ENCODE results near the gene FKBP2. TPM values are rescaled to one million over a fixed set of nuclear protein-coding genes. Genes with fewer than 3 reads are reported as not detected.

The FKBP2 gene
- total RNA-seq, 1 experiment from 2014 or later, result 57.2 TPM

GRCh38 chr11:64284048-64284961 lies 43.4 kb downstream of the FKBP2 start, which contains the start of gene BAD (continued):
- TF ChIP-seq E2F1 (CRISPR knock-in tag; IDR thresholded peaks at IDR 0.05), result no peak
- TF ChIP-seq CDX4 (CRISPR knock-in tag; IDR thresholded peaks at IDR 0.05; ENCODE audit: borderline replicate concordance), result no peak

- Mint-ChIP-seq H3K4me3 (peak within 1 kb of the TSS; percentile 80), H3K36me3 (peaks cover 12% of the 10 kb centered on the region), H3K9me3 (no peaks in the 10 kb centered on the region), H3K27ac (no peak within 1 kb of the TSS; the same call in 1 of the 2 replicates), H3K27me3 (ENCODE audit: low read depth) (peaks cover 17% of the 10 kb centered on the region), H3K4me1 (peaks cover 8% of the 10 kb centered on the region)
- peak; percentile 78 for DNase-seq (ENCODE audit: low spot score)
- peak; percentile 15 for ATAC-seq
- POLR2A ChIA-PET, result interaction anchor here (0.9 to 2.3 kb wide), 4 partner anchors 14 to 56 kb away, joined by 3 to 7 read pairs (median 4); partner anchors contain the start of gene ESRRA
- CTCF ChIA-PET, result interaction anchor here (0.7 to 12.5 kb wide), 9 partner anchors 14 to 475 kb away, joined by 3 to 151 read pairs (median 6); partner anchors contain the start of genes ESRRA, PRDX5, PYGM and TRMT112
- TF ChIP-seq TEAD4 (CRISPR knock-in tag; IDR thresholded peaks at IDR 0.05), result no peak
- no peak for TF ChIP-seq E2F5 (CRISPR knock-in tag; IDR thresholded peaks at IDR 0.05)
- no peak for TF ChIP-seq ZNF232 (CRISPR knock-in tag; IDR thresholded peaks at IDR 0.05)
- no peak for TF ChIP-seq STAT6 (CRISPR knock-in tag; conservative IDR thresholded peaks at IDR 0.05; ENCODE audit: low read depth)
- TF ChIP-seq ZNF396 (CRISPR knock-in tag; IDR thresholded peaks at IDR 0.05; ENCODE audit: borderline replicate concordance), result no peak
- no peak for TF ChIP-seq ESRRA (CRISPR knock-in tag; IDR thresholded peaks at IDR 0.05; ENCODE audit: borderline replicate concordance)
- TF ChIP-seq ELF4 (CRISPR knock-in tag; IDR thresholded peaks at IDR 0.05; ENCODE audit: low read depth), result no peak
- no peak for TF ChIP-seq CREB1 (CRISPR knock-in tag; IDR thresholded peaks at IDR 0.05)
- TF ChIP-seq ZNF532 (CRISPR knock-in tag; IDR thresholded peaks at IDR 0.05; ENCODE audit: borderline replicate concordance), result no peak
- TF ChIP-seq RELA (CRISPR knock-in tag; IDR thresholded peaks at IDR 0.05; ENCODE audit: borderline replicate concordance), result no peak
- TF ChIP-seq IRF2 (CRISPR knock-in tag; IDR thresholded peaks at IDR 0.05; ENCODE audit: borderline replicate concordance, low read depth), result no peak
- TF ChIP-seq IRF1 (CRISPR knock-in tag; IDR thresholded peaks at IDR 0.05), result no peak
- TF ChIP-seq ATF6 (CRISPR knock-in tag; IDR thresholded peaks at IDR 0.05), result no peak
- TF ChIP-seq CREM (CRISPR knock-in tag; IDR thresholded peaks at IDR 0.05), result 0 out of 2 replicates have a peak, but pooled peaks have one; percentile 44
- no peak for TF ChIP-seq SOX15 (CRISPR knock-in tag; IDR thresholded peaks at IDR 0.05)
- no peak for TF ChIP-seq NFATC4 (CRISPR knock-in tag; IDR thresholded peaks at IDR 0.05)
- TF ChIP-seq ZBTB21 (CRISPR knock-in tag; IDR thresholded peaks at IDR 0.05; ENCODE audit: borderline replicate concordance), result no peak
These were observed 44.3 kb downstream of the FKBP2 start, which contains the start of gene GPR137 for GRCh38 chr11:64284962-64285884. TSS of gene GPR137 (plus strand) at chr11:64285848. CDS start at chr11:64286525, 677 bp downstream.

Measured in WTC11 (cell line).